PC-3 (cell line): Measurements from ENCODE around the gene CDK5RAP2.

Experiments used
- CTCF ChIP-seq: fragments of 300-600 bp; sonication (generic); conservative IDR thresholded peaks from 2 replicates; pipeline ENCODE4 v1.5.1; 2017; ENCODE audit warnings: antibody characterized with exemption, low read depth, mild to moderate bottlenecking, low read length
- EZH2 ChIP-seq: fragments of 300-600 bp; sonication (generic); IDR thresholded peaks from one replicate; pipeline ENCODE4 v1.6.1; 2017; ENCODE audit warnings: antibody characterized with exemption, mild to moderate bottlenecking, low read length; ENCODE audit not compliant: unreplicated experiment

- TF ChIP-seq CTCF (no peak), EZH2 (no peak)
These were observed 51.6 kb downstream of the CDK5RAP2 start for GRCh38 chr9:120528327-120528726.
